Bronchial smooth muscle cell (primary cell): ENCODE data around the gene SORD. TPM values are rescaled to one million over a fixed set of nuclear protein-coding genes. Genes with fewer than 3 reads are reported as not detected.

Experiments used
- total RNA-seq: library from RNA; depleted of rRNA; stranded (reverse); fragments of >200 nt; gene quantifications from 2 replicates; pipeline ENCODE4 v1.2.1, GENCODE V29; 2014

The SORD gene
- total RNA-seq, result 4.6 and 6.9 TPM in 2 replicates

DNA sequence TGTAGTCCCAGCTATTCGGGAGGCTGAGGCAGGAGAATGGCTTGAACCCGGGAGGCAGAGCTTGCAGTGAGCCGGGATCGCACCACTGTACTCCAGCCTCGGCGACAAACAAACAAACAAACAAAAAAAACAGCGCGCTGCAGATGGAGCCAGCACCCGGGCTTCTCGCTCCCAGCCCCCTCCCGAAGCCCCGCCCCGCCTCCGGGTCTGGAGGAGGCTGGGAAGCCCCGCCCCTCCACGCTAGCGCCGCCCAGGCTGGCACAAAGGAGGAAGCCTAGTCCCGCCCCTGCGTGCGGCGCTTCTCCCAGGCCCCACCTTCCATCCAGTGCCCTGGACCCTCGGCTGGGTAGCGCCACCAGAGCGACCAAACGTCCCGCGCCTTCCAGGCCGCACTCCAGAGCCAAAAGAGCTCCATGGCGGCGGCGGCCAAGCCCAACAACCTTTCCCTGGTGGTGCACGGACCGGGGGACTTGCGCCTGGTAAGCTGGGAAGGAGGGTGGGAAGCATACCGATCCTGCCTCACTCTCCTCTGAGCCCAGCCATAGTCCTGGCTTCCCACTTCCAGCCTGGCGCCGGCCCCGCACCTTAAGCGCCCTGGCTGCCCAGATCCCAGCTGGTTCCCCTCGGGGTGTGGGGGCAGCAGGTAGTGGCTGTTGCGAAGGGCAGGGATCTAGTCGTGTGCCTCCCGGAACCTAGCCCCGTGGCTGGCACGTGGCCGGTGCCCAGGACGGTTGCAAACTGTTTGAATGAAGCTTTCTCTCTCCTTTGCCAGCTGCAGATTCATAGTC is at the start of gene SORD:
Gene SORD (plus strand): TSS at position 325 of the 788 bp plus-strand sequence. CDS start 89 bp downstream, at position 414.

DNA sequence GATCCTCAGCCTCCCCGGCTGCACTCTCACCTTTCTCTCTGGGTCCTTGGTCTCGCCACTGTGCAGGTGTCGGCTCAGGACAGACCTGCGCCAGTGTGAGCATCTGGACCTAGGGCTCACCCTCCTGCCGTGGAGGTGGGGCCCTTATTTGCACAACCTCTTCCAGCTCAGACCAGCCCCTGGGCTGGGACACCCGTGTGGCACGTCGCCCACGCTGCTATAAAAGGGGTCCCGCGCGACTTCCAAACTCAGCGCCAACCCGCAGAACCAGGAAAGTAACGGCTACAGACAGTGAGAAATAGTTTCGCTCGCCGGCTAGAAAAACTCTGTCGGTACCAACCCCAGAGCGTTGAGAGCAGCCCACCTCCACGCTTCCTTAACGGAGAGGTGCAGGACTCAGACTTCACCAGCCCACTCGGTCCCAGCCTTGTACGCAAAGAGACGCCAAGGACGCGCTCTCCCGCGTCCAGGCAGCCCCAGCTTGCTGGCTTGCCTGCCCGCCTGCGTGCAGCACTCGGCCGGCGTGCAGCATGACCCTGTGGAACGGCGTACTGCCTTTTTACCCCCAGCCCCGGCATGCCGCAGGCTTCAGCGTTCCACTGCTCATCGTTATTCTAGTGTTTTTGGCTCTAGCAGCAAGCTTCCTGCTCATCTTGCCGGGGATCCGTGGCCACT is 91.2 kb downstream of the SORD start, which contains the start of the genes DUOX2 and DUOXA2:
Gene DUOX2 (minus strand): TSS at position 97 of the 675 bp plus-strand sequence. CDS start 761 bp downstream, outside the sequence.
Gene DUOXA2 (plus strand): TSS at position 251 of the 675 bp plus-strand sequence. CDS start 280 bp downstream, at position 531.

Other genes with a start within 250 kb of the SORD start
- gene TERB2, start 66.5 kb upstream of the SORD start, total RNA-seq, result not detected in 2 replicates
- gene DUOX2, start 91.0 kb downstream of the SORD start, total RNA-seq, result under 0.01 TPM in 2 replicates
- not detected in 2 replicates for gene DUOXA2, start 91.1 kb downstream of the SORD start, total RNA-seq
- under 0.01 TPM in 2 replicates for gene DUOXA1, start 106.7 kb downstream of the SORD start, total RNA-seq
- under 0.01 and 0.16 TPM in 2 replicates for gene DUOX1, start 106.8 kb downstream of the SORD start, total RNA-seq
- 1.4 and 2.7 TPM in 2 replicates for gene SHF, start 164.8 kb downstream of the SORD start, total RNA-seq
- gene SLC28A2, start 229.0 kb downstream of the SORD start, total RNA-seq, result not detected in 2 replicates